ENCODE measurements around the gene SLC24A3. TPM values are rescaled to one million over a fixed set of nuclear protein-coding genes. Genes with fewer than 3 reads are reported as not detected.

SLC24A3 gene
- total RNA-seq, 1 donor from 2014 or later = 13.5 TPM

- DNase-seq (ENCODE audit: low spot score in 2 of 2) (no peak), FAIRE-seq (no peak)
Measured at GRCh38 chr20:19335341-19335740, 122.9 kb downstream of the SLC24A3 start.

- DNase-seq (ENCODE audit: low spot score in 2 of 2) = no peak
- no peak for FAIRE-seq
Measured at GRCh38 chr20:19335916-19336315, 123.5 kb downstream of the SLC24A3 start.

DNA sequence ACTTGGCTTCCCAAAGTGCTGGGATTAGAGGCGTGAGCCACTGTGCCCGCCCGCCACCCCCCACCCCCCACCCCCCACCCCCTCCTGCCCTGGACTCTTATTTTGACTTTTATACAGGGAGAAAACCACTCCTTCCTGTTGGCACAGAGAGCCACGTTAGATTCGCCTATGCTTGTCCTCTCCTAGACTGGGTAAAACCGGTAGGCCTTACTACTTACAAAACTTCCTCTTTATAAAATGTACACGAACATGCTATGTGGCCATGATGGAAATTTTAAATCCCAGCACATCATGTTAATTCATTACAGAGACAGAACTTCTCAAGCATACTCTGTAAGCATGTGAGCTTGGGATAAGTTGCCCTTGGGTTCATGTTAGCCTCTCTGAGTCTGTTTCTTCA, 124.2 kb downstream of the SLC24A3 start:
- FAIRE-seq (no peak), DNase-seq (ENCODE audit: low spot score in 2 of 2) (no peak)

DNA sequence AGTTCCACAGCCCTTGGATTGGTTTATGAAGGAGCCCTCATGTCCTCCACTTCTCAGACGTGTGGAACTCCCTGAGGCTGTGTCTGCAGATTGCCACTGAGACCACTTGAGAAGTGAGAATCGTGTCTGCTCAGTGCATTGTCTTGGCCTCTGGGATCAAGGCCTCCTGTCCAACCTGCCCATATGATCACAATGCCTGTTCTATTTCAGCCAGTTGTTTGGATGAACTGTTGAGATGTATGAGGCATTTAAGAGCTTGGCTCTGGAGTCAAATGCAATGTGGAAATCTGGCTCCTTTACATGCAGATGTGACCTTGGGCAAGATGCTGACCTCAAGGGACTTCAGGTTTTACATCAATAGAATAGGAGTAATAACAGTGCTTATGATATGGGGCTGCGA, 125.9 kb downstream of the SLC24A3 start:
- FAIRE-seq (no peak), DNase-seq (ENCODE audit: low spot score in 2 of 2) (no peak)

DNA sequence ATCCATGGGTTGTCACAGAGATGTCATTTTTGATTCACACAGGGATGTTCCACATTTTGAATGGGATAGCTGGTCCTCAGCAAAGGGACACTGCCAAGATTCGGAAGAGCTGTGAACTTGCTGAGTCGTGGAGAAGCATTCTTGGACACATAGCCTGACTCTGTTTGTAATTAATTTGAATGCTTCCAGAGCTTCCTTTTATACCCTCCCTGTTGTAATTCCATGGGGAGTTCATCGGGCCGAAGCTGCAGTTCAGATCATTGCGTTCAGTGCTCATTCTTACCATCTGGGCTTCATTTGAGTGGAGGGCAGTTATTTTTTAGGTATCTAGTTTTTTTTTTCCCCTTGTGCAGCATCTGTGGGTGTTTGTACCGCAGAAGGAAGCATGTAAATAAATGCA, 126.5 kb downstream of the SLC24A3 start:
- FAIRE-seq = no peak
- no peak for DNase-seq (ENCODE audit: low spot score in 2 of 2)

DNA sequence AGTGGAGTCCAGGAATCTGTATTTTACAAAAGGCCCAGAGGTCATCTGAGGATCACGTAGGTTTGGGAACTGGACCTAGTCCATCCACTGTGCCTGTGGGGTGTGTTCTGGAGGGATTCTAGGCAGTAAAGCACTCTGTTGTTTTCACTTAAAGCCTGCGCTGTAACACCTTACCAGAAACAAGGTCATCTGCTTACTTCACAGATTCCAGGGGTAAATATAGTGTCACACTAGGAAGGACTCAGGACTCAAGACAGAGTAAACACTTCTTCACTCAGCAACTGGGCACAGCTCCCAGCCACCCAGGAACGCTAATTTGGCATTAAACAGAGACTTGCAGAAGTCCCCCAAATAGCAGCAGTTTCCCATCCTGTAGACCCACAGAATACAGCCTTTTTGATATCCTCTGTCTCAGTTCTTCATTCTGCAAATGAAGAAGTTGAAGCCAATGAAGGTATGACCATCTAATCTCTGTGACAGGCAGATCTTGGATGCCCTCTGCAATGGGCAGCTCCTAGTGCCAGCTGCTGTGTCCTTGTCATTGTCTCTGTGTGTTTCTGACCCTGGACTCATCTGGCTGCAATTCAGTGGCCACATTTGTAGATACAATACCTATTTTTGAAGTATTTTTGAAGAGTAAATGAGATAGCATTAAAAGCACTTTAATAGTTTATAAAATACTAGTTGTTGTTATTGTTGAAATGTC, 129.1 kb downstream of the SLC24A3 start:
- DNase-seq (ENCODE audit: low spot score in 2 of 2) = no peak
- no peak for FAIRE-seq

DNA sequence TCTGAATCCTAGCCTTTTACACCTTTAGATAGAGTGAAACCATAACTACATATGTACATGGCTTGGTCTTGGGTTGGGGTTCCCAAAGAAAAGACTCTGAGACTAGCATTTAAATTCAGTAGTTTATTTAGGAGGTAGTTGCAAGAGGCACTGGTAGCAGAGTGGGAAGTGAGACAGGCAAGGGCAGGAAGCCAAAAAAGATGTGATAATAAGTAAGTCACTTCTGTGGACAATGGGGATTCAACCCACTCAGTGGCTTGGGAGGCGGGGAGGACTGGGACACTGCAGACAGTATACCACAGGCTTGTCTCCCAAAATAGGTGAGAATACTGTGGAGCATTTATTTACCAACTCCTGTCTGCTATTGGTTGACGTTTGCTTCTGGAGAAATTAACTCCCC, 131.9 kb downstream of the SLC24A3 start:
- DNase-seq (ENCODE audit: low spot score in 2 of 2) (no peak), FAIRE-seq (no peak)

DNA sequence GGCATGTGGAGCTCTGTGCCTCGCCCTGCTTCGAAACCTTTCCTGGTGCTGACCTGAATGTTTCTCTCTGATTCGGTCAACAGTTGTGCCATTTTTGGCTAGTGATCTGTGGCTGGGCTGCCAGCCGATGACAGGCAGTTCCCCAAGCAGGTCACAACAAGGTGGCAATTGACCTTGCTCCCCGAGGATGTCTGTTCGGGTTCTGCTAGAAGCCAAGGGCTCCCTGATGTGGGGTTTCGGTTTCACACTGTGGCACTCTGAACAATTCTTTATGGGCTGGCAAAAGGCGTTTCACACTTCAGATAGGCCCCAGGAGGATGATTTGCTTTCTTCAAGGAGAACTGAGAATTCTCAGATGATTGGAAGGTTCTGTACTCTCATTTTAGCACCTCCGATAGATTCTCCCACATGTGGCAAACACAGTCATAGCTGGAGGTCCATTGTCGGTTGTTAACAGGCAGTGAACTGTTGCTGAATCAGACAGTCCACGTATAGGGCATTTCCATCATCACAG, 135.6 kb downstream of the SLC24A3 start:
- DNase-seq (ENCODE audit: low spot score in 2 of 2) (no peak), FAIRE-seq (no peak)

GRCh38 chr20:19348582-19348981, 136.1 kb downstream of the SLC24A3 start:
- no peak for DNase-seq (ENCODE audit: low spot score in 2 of 2)
- no peak for FAIRE-seq

- no peak for FAIRE-seq
- DNase-seq (ENCODE audit: low spot score in 2 of 2) = no peak
Measured at GRCh38 chr20:19349879-19350278, 137.4 kb downstream of the SLC24A3 start.

GRCh38 chr20:19351542-19351941, 139.1 kb downstream of the SLC24A3 start:
- FAIRE-seq (no peak), DNase-seq (ENCODE audit: low spot score in 2 of 2) (no peak)

DNA sequence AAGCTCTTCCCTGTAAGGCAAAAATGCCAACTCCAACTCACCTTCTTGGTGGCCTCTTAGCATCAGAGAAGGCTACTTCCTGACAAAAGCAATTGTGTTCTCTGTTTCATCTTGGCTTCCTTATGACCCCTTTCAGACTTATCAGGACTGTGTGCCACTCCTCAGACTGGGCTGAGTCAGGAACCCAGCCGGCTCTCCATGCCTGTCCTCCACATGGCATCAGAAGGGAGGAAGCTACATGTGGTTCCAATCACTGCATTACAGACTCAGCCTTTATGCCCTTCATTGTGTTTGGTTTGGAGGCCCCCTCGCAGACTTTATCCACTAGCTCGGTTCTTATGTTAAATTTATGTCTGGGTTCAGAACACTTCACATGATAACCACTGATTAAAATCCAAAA, 142.5 kb downstream of the SLC24A3 start:
- DNase-seq (ENCODE audit: low spot score in 2 of 2) = no peak
- FAIRE-seq = no peak

DNA sequence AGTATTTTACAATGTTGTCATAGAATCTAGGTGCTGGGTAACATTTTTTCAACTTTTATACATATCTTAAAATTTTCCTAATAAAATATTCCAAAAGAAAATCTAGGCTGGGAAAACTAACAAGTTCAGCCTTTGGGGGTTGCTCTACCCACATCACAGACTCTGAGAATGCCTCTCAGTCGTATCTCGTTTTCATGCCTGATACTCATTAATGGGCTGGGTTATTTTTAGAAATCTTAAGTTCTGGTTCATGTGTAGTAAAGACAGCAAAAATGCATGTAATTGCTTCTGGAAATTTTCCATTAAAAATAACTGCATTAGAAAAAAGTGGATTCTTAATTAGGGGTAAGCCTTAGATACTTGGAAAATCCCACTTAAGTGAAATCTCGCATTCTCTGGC, 149.3 kb downstream of the SLC24A3 start:
- FAIRE-seq (no peak), DNase-seq (ENCODE audit: low spot score in 2 of 2) (no peak)

DNA sequence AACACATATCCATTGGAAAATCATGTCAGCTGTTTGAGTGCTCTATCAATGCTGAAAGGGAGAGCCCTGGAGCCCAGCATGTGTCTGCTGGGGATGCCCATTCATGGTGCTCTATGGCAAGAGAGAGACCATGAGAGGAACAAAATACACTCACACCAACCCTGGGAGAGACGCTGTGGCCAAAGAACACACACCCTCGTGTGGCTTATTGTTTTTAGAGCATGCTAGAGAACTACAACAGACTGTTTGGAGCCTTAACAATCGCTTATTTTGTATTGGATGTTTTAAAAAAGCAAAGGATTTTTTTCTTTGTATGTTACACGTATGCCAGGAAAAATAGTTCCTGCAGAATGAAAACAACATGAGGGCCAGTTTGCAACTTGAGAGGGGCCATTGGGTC, 151.0 kb downstream of the SLC24A3 start:
- no peak for DNase-seq (ENCODE audit: low spot score in 2 of 2)

DNA sequence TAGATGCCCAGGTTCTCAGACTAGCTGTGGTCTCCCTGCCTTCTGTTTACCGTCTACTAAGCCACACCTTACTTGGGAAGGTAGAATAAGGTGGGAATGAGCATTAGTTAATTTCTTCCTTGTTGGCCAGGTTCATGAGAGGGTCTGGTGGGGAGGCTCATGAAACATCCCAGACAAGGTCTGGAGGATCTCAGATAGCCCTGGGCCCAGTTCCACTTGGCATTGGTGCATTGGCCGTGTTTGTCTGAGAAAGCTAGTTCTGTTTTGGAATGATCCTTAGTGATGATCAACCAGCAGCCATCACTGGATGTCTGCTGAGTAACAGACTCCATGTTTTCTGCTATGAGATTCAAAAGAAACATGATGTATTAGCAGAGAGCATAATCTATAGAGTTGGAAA, 155.1 kb downstream of the SLC24A3 start:
- FAIRE-seq (no peak), DNase-seq (ENCODE audit: low spot score in 2 of 2) (no peak)

More for the DNA sequence above, 151.0 kb downstream of the SLC24A3 start:
- FAIRE-seq = no peak

DNA sequence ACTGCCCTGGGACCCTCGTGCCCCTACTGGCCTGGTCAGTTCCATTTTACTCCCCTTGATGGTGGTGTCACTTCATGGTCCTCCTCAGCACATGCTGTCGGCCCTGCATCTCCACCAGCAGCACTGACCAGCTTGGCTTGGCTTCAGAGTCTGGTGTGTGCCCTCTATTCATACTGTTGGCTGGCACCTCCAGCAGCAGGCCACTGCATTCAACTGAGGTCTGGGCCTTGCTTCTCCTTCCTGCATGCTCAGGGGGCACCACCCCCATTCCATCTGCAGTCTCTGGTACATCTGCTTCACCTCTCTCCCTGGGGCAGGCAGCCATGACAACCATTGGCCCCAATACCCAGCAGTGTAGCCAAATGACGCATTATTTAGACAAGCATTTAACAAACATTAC, 155.9 kb downstream of the SLC24A3 start:
- FAIRE-seq (no peak), DNase-seq (ENCODE audit: low spot score in 2 of 2) (peak in 1 of 2 donors; percentile 16)

DNA sequence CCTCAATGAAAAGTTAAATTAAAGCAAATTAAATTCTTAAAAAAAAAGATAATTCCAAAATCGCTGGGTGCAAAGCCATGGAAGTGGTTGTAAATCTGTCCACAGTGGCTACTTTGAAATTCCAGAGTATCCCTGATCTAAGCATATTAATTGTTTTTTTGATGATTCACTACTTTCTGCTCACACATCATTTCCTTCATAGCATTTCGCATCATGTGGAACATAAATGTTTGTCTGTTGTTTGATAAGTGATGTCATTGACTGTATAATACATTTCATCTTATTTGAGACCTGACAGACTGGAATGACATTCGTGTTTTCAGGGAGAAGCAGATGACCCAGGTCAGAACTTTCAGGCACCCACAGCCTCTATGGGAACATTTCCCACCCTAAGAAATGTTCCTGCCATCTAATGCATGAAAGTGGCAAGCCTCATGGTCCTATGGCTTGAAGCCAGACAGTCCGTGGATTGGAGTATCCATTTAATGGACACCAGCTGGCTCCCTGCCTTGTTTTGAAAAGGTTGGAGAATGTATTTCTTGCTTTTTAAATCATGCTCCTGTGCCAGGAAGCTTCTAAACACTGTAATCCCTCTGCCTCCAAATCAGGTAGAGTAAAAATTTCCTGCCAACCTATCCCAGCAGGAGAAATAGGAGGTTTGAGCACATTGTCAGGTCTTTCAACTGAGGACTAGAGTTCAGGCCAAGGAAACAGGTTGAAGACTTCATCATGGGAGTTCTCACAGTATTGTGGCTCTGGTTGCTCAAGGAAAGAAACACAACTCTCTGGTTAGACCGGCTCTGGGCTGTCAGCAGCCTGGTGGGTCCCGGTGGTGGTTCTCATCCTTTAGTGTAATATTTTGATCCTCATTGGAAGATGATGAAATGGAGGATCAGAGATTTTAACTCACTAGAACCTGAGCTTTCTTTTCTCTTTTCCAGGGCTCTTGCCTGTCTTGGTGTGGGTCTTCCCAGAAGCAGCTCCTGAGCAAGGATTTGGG, 157.9 kb downstream of the SLC24A3 start:
- DNase-seq (ENCODE audit: low spot score in 2 of 2) (no peak), FAIRE-seq (no peak)

GRCh38 chr20:19371112-19371511, 158.7 kb downstream of the SLC24A3 start:
- no peak for FAIRE-seq

DNA sequence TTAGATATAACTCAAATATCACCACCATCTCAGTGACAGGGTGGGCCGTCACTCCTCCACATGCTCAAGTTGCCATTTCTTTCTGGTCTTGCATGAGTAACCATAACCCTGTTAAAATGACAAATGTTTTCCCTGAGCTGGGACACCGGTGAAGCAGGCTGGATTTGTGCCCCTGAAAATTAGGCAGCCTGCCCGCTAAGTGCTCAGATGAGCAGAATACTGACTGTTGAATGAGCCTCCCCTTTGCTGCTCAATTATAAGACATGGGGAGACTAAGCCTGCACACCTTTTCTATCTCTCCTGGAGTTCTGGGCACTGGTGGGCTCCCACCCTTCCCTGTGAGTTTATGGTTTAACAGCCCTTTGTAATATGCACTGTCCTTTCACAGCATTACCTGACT, 161.8 kb downstream of the SLC24A3 start:
- FAIRE-seq (no peak), DNase-seq (ENCODE audit: low spot score in 2 of 2) (no peak)

More at GRCh38 chr20:19371112-19371511, 158.7 kb downstream of the SLC24A3 start:
- DNase-seq (ENCODE audit: low spot score in 2 of 2) = no peak

DNA sequence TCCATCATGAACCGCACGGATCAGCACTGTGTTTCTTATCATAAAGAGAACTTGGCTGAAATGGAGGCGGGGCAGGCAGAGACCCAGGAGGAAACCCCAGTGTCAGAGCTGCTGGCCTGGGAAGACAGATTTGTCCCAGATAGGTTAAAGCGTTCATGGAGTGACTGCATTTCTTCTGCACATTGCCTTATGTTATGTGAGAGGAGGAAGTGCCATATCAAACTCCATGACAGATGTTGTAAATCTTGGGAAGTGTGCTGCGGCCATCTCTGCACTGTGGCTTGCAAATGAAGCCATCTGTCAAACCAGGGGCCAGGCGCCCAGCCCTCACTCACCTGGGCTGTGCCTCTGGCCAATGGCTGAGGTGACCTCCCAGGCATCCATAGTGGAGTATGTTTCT, 163.0 kb downstream of the SLC24A3 start:
- DNase-seq (ENCODE audit: low spot score in 2 of 2) = no peak
- no peak for FAIRE-seq

GRCh38 chr20:19375801-19376200, 163.4 kb downstream of the SLC24A3 start:
- DNase-seq (ENCODE audit: low spot score in 2 of 2) (no peak), FAIRE-seq (no peak)

All from frontal cortex (tissue), 4 donors.